H7 (cell line): ENCODE measurements around the gene C9orf153. TPM values are rescaled to one million over a fixed set of nuclear protein-coding genes. Genes with fewer than 3 reads are reported as not detected.

Source experiments
- DNase-seq: peaks from one replicate; pipeline ENCODE4 v3.0.0; 2012
- H3K27me3 ChIP-seq: 2 replicates; pipeline ENCODE4 v1.6.0; 2011; ENCODE audit warnings: mild to moderate bottlenecking, low read length; ENCODE audit not compliant: control insufficient read depth, insufficient read depth
- H3K36me3 ChIP-seq: replicated peaks from 2 replicates; pipeline ENCODE4 v1.5.1; 2011; ENCODE audit warnings: low read length; ENCODE audit not compliant: control insufficient read depth, insufficient read depth
- H3K4me3 ChIP-seq: 2 replicates; pipeline ENCODE4 v1.5.1; 2011; ENCODE audit warnings: low read depth, mild to moderate bottlenecking, control low read depth, low read length, moderate library complexity; ENCODE audit not compliant: insufficient read depth
- total RNA-seq: library from RNA; depleted of rRNA; stranded (reverse); fragments of >200 nt; shearing (Covaris generic); gene quantifications from 2 replicates; pipeline ENCODE4 v1.2.3, GENCODE V29; 2014; rRNA removed

C9orf153 gene
- total RNA-seq, 1 experiment from 2014 or later, result not detected

DNA sequence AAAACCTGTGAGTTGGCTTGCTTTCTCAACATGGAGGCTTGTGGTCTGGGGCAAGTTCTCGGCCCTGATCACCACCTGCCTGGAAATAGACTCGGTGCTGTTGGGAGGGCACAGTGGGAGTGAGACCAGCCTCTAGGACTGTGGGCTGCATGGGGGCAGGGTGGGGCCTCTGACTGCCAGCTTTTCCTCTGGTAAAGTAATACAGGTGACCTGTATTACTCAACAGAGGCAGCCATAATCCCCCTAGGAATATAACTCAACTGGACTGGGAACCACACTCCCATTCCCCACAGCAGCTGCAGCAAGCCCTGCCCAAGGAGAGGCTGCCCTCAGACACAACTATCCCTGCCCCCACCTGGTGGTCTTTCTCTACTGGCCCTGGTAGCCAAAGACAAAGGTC lies 72.8 kb downstream of the C9orf153 start:
- H3K4me3 ChIP-seq, result no peak overlapping the region
- H3K36me3 ChIP-seq, result no peaks in the 10 kb centered on the region
- H3K27me3 ChIP-seq, result no peaks in the 10 kb centered on the region; the same call in 1 of the 2 replicates
- no peak for DNase-seq

DNA sequence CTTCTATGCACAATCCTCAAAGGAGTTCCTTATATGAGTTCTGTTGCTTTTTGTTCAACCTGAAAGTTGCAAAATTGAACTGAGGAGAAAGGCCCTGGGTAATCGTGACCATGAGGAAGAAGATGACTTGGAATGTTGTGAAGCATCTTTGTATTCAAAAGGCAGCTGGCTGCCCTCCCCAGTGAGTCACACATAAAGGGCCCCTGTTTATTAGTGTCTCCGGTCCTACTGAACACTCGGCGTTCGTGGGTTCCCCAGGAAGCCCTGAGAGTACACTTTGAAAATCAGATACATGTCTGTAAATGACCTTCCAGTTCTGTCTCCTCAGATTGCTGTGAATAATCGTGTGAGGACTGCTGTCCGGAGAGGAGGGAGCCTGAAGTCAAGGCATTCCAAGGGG lies 73.6 kb downstream of the C9orf153 start:
- H3K27me3 ChIP-seq, result no peaks in the 10 kb centered on the region; the same call in 1 of the 2 replicates
- H3K4me3 ChIP-seq, result no peak overlapping the region
- H3K36me3 ChIP-seq, result no peaks in the 10 kb centered on the region
- DNase-seq, result no peak

DNA sequence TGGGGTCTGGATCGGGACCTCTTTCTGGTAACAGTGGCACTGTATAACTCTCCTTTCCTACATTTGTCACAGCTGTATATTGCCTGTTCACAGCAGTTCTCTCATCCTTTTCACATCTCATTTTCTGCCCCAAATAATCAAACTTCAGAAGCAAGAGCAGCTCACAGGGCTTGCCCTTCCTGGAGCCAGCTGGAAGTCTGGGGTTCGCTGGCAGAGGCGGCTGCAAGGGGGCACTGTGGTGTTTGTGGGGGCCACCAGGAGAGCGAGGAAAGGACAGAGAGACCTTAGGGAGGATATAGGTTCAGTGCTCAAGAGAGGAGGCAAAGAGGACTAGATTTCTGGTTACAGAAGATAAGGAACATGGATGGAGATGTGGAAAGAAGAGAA lies 75.3 kb downstream of the C9orf153 start:
- no peaks in the 10 kb centered on the region for H3K36me3 ChIP-seq
- no peak for DNase-seq
- no peaks in the 10 kb centered on the region; the same call in 1 of the 2 replicates for H3K27me3 ChIP-seq
- H3K4me3 ChIP-seq, result no peak overlapping the region

DNA sequence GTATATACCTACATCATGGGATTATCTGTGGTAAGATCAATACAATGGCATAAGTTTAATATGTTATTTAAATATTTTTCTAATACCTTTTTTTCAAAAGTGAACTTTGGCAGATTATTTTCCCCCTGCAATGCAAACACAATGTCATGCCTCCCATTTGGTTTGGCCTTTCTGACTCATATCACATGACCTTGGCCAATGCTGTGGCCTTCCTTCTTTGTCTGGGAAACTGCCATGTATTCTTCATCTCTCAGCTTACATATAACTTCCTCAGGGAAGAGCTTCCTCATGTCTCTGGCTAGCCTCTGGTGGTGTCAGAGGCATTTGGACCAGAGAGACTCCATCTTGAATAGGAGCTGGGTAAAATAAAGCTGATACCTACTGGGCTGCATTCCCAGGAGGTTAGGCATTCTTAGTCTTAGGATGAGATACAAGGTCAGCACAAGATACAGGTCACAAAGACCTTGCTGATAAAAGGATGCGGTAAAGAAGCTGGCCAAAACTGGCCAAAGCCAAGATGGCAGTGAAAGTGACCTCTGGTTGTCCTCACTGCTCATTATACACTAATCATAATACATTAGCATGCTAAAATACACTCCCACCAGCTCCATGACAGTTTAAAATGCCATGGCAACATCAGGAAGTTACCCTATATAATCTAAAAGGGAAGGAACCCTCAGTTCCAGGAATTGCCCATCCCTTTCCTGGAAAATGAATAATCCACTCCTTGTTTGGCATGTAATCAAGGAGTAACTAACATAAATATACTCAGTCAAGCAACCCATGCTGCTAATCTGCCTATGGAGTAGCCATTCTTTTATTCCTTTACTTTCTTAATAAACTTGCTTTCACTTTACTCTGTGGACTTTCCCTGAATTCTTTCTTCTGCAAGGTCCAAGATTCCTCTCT lies 76.0 kb downstream of the C9orf153 start:
- Histone ChIP-seq H3K36me3 (no peaks in the 10 kb centered on the region), H3K27me3 (no peaks in the 10 kb centered on the region; the same call in 1 of the 2 replicates), H3K4me3 (no peak overlapping the region)
- DNase-seq, result no peak

DNA sequence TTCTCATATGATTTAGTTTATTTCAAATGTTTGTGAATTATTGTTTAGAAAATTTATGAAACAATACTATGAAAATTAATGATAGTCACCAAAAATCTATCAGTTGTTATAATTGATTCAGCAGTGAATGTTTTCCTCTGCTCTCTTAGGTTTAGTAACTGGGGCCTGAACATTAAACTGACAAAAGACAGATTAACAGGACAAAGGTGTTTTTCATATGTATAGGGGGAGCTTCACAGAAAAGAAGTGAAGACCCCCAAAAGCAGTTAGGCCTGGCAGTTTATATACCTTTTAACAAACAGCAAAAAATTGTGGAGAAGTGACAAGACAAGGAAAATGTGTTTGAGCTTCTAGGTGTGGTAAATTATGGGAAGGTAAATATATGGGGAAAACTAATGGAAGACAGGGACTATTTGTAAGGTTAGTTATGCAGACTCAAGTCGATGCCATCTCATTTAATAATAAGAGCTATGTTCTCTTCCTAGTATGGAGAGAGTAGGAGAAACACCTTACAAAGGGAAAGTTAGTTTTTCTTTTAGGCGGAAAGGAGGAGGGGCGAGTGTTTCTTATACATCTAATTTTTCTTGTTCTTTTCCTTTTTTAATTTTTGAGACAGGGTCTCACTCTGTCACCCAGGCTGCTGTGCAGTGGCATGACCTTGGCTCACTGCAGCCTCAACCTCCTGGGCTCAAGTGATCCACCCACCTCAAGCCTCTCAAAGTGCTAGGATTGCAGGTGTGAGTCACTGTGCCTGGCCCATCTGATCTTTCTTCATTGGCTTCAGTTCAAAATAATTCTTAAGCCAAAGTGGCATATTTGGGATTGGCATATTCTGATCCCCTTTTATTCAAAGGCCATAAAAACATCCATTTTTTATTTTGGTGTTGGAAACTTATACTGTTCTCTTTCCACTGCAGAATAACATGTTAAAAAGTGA lies 77.8 kb downstream of the C9orf153 start:
- Histone ChIP-seq H3K27me3 (no peaks in the 10 kb centered on the region; the same call in 1 of the 2 replicates), H3K36me3 (no peaks in the 10 kb centered on the region), H3K4me3 (no peak overlapping the region)
- DNase-seq, result peak; percentile 33

DNA sequence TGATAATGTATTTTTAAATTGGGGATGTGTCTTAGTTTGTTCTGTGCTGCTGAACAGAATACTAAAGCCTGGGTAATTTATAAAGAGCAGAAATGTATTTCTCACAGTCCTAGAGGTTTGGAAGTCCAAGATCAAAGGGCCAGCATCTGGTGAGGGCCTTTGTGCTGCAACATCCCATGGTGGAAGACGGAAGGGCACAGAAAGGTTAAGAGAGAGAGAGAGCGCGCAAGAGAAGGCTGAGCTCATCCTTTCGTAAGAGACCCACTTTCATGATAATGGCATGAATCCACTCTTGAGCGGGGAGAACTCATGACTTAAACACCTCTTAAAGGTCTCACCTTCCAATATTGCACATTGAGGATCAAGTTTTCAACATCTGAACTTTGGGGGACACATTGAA lies 81.0 kb downstream of the C9orf153 start:
- Histone ChIP-seq H3K4me3 (no peak overlapping the region), H3K27me3 (no peaks in the 10 kb centered on the region), H3K36me3 (no peaks in the 10 kb centered on the region)
- DNase-seq, result no peak

DNA sequence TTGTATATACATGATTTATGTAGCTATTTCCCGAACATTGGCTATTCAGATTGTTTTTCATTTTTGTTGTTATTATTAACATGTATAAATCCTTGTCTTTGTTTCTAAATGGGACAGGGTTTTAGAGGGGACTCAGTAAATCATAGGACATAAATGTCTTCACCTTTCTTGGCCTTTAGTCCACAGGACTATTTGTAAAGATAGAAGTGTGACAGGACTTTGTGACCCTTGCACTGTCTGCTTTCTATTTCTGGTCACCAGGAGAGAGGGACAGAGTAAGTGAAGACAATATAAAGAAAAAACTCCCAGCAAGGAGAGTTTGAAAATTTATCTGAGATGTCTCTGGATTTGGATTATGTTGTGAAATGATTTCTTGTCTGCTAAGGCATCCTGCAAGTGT lies 81.5 kb downstream of the C9orf153 start:
- Histone ChIP-seq H3K27me3 (no peaks in the 10 kb centered on the region), H3K36me3 (no peaks in the 10 kb centered on the region), H3K4me3 (no peak overlapping the region)
- no peak for DNase-seq

DNA sequence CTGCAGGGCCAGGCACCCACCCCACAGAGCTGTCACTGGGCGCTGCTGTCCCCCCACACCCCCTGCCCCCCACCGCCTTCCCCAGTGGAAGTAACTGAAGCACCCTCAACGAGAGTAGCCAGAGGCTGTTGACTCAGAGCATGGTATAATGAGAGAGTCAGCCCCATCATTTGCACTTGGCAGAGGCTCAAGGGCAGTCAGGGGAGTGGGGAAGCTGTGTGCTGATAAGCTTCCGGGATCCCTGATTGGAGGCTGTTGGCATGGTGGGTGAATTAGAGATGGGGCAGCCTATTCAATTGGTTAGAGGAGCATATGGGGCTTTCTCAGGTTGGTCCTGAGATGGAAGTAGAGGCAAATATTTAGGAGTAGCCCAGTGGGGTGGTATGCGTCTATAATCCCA lies 83.0 kb downstream of the C9orf153 start:
- Histone ChIP-seq H3K36me3 (no peaks in the 10 kb centered on the region), H3K27me3 (no peaks in the 10 kb centered on the region), H3K4me3 (no peak overlapping the region)
- peak; percentile 21 for DNase-seq

DNA sequence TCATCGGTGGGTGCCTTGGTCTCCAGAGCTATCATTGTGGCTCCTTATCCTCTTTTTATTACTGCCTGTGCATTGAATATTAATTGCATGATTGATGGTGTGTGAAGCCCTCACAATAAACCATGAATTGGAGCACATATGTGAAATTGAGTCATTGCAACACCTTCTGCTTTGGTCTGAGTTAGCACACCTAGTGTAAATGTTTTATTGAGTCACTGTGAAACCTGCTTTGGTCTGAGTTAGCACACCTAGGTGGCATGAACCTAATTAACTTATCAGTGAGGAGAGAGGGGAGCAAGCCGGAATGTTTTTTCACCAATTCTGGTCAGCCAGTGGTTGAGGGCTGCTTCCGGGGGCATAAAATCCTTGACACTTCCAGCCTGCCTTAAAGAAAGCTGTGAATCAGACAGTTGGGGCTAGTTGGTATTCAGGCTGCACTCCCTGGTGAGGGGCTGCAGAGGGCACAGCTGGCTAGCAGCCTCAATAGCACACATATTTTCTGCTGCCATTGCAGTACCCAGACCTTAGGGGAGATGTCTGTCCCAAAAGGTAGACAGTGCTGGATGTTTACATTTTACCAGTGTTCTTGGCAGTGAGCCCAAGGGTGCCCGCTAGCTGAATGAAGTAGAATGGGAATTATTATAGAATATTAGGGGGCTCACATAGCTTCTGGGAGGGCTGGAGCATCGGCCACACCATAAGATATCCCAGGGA lies 83.6 kb downstream of the C9orf153 start:
- no peaks in the 10 kb centered on the region for H3K27me3 ChIP-seq
- no peak overlapping the region for H3K4me3 ChIP-seq
- H3K36me3 ChIP-seq, result no peaks in the 10 kb centered on the region
- peak; percentile 29 for DNase-seq

DNA sequence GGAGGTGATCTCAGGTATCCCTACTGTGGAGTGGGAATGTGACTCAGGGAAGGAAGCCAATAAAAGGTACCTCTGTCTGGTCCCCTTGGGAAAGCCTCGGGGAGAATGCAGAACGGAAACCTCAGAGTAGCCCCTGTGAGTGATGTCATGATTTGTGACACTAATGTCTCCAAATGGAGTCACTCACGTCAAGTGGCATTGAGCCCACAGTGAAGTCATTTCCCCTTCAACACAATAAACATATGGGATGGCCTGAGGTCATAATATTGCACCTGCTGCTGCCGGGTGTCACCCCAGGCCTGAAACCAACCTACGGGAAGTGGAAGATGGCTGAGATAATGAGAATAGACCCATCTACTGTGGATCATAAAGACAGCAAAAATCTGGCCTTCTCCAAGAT lies 84.2 kb downstream of the C9orf153 start:
- Histone ChIP-seq H3K27me3 (no peaks in the 10 kb centered on the region), H3K4me3 (no peak overlapping the region), H3K36me3 (no peaks in the 10 kb centered on the region)
- no peak for DNase-seq

Other genes with a start within 250 kb of the C9orf153 start
- 24.3 and 31.5 TPM in 2 replicates for gene GOLM1, start 160.1 kb downstream of the C9orf153 start, total RNA-seq
- gene ISCA1, start 22.9 kb upstream of the C9orf153 start, total RNA-seq, result 51.2 and 56.2 TPM in 2 replicates
- 12.9 and 13.1 TPM in 2 replicates for gene TUT7, start 94.8 kb upstream of the C9orf153 start, total RNA-seq